Pancreas (tissue), 10 donors: Measurements from ENCODE around the gene SIGLEC5. TPM values are rescaled to one million over a fixed set of nuclear protein-coding genes. Genes with fewer than 3 reads are reported as not detected.

Experiments
- ATAC-seq, 4 donors: fragments of 200-7000 bp; cut with Tn5 transposase; one replicate each; pipeline versions ENCODE4 v1.8.0 to v1.9.1; 2020; ENCODE audit warnings: mild to moderate bottlenecking in 4 of 4, moderate library complexity in 4 of 4
- DNase-seq, 6 donors: peaks; one replicate each; pipeline ENCODE4 v3.0.0-alpha.2; 2020
- FAIRE-seq: peaks from 2 replicates; lab custom pipeline; 2012; peaks lifted over from hg19 to GRCh38; lab: Jason Lieb, UNC
- H3K27ac ChIP-seq, 4 donors: fragments of 200-600 bp; sonication (generic); 1 replicate in 3 of 4; 2 replicates in 1 of 4; pipeline versions ENCODE4 v1.5.0 to v1.8.0; 2020
- H3K27me3 ChIP-seq, 4 donors: fragments of 200-600 bp; one replicate each; pipeline ENCODE4 v1.8.0; 2021
- H3K36me3 ChIP-seq, 3 donors: fragments of 200-600 bp; sonication (generic) in 1 of 3; one replicate each; pipeline versions ENCODE4 v1.5.0 to v1.8.0; 2020 to 2021
- H3K4me1 ChIP-seq, 3 donors: fragments of 200-600 bp; one replicate each; pipeline ENCODE4 v1.8.0; 2021
- H3K4me3 ChIP-seq, 4 donors: fragments of 200-600 bp; sonication (generic) in 2 of 4; one replicate each; pipeline versions ENCODE4 v1.5.0 to v1.8.0; 2020 to 2021
- H3K9me3 ChIP-seq, 4 donors: fragments of 200-600 bp; one replicate each; pipeline ENCODE4 v1.8.0; 2021
- CTCF ChIP-seq, 4 donors: fragments of 200-600 bp; sonication (generic) in 3 of 4; IDR thresholded peaks; one replicate each; pipeline versions ENCODE4 v1.5.0 to v1.8.0; 2021; ENCODE audit warnings: antibody characterized with exemption in 4 of 4
- WGBS, 2 donors: extraction: QIAGEN DNeasy Blood & Tissue Kit; methylation state at CpG; one replicate each; pipeline ENCODE4 v1.1.7; 2013; 5-methylcytosine and 5-hydroxymethylcytosine counted together
- intact Hi-C, 3 donors: fragments of 100-400 bp; cut with DNase I; formaldehyde crosslinking; loops; one replicate each; pipeline versions ENCODE4 v1.11.1 to v1.14.2; 2022
- polyA plus RNA-seq, 2 donors: library from polyadenylated mRNA; stranded (reverse); fragments of 200-250 nt; gene quantifications; one replicate each; pipeline ENCODE4 v1.2.3, GENCODE V29; 2013
- total RNA-seq, 6 donors: library from RNA; stranded (reverse); fragmentation: NEBNext Ultra II Directional in 4 of 6; extraction: Animal tissue kit (Norgen Biotek cat#: 25700) in 4 of 6; gene quantifications; one replicate each; pipeline versions ENCODE4 v1.2.1 to v1.2.4, GENCODE V29; 2021 to 2023
- donor health status: healthy with polysubstance abuse.
- donor health status: DM: no; HTN: no; CAD: no; lungs with moderate emphysema.
- donor health status: DM: no; HTN: no; CAD: no.
- donor health status: control.
- donor health status: control.
- donor health status: Bipolar disorder and iron deficiency.
- donor health status: DM: yes; HTN: yes; CAD: no.
- donor health status: DM: no; HTN: no; CAD: no.
- donor health status: DM: no; HTN: no; CAD: no.
- donor health status: DM: yes; HTN: yes; CAD: no.

SIGLEC5 gene
- total and polyA plus RNA-seq, 8 donors = 0.05 to 0.37 (median 0.11) TPM; not detected in 5

GRCh38 chr19:51602189-51602854 lies 27.9 kb downstream of the SIGLEC5 start:
- WGBS, 2 donors = 93 to 96% methylated on average over 20 of the region's 20 CpGs
- no peaks in the 10 kb centered on the region for H3K9me3 ChIP-seq
- DNase-seq (peak in 1 of 6 donors; percentile 39), FAIRE-seq (no peak), ATAC-seq (no peak)
- no peak overlapping the region for H3K4me3 ChIP-seq
- intact Hi-C loops = no loop called here
- H3K27ac ChIP-seq = no peak overlapping the region
- H3K4me1 ChIP-seq = no peaks in the 10 kb centered on the region
- no peaks in the 10 kb centered on the region for H3K27me3 ChIP-seq
- no peaks in the 10 kb centered on the region for H3K36me3 ChIP-seq
- TF ChIP-seq CTCF (IDR thresholded peaks at IDR 0.05) = no peak

GRCh38 chr19:51600940-51601580 lies 29.1 kb downstream of the SIGLEC5 start:
- peak in 1 of 6 donors; percentile 55 for DNase-seq
- Histone ChIP-seq H3K9me3 (no peaks in the 10 kb centered on the region), H3K36me3 (no peaks in the 10 kb centered on the region), H3K4me1 (no peaks in the 10 kb centered on the region), H3K27ac (no peak overlapping the region), H3K4me3 (no peak overlapping the region), H3K27me3 (no peaks in the 10 kb centered on the region)
- no peak for FAIRE-seq
- intact Hi-C loops = no loop called here
- ATAC-seq = no peak
- TF ChIP-seq CTCF (IDR thresholded peaks at IDR 0.05) = no peak
- WGBS, 2 donors = 54 to 55% methylated on average over 48 to 59 of the region's 59 CpGs

- H3K9me3 ChIP-seq = no peaks in the 10 kb centered on the region
- TF ChIP-seq CTCF (IDR thresholded peaks at IDR 0.05) = no peak
- no peak for FAIRE-seq
- no peak overlapping the region for H3K27ac ChIP-seq
- H3K36me3 ChIP-seq = no peaks in the 10 kb centered on the region
- no peak for ATAC-seq
- H3K4me1 ChIP-seq = peaks cover 0 to 4% (median 0%) of the 10 kb centered on the region in 3 donors
- WGBS, 2 donors = 95 to 96% methylated on average over 10 of the region's 10 CpGs
- no peaks in the 10 kb centered on the region for H3K27me3 ChIP-seq
- H3K4me3 ChIP-seq = no peak overlapping the region
- no peak for DNase-seq
- intact Hi-C loops = no loop called here
Observed at GRCh38 chr19:51599084-51599483, 31.1 kb downstream of the SIGLEC5 start.

GRCh38 chr19:51598159-51598915 lies 31.9 kb downstream of the SIGLEC5 start:
- peaks cover 0 to 8% (median 0%) of the 10 kb centered on the region in 3 donors for H3K4me1 ChIP-seq
- FAIRE-seq (no peak), ATAC-seq (no peak), DNase-seq (peak in 2 of 6 donors; percentile 37 to 55)
- 96% methylated on average over 31 of the region's 31 CpGs for WGBS, 2 donors
- H3K27me3 ChIP-seq = no peaks in the 10 kb centered on the region
- H3K4me3 ChIP-seq = no peak overlapping the region
- no peak overlapping the region for H3K27ac ChIP-seq
- intact Hi-C loops = no loop called here
- TF ChIP-seq CTCF (IDR thresholded peaks at IDR 0.05) = no peak
- no peaks in the 10 kb centered on the region for H3K36me3 ChIP-seq
- H3K9me3 ChIP-seq = no peaks in the 10 kb centered on the region
